ENCODE data around the gene DLL4.
A peak's percentile ranks its signal among the peaks of the same experiment; 100 is the strongest.

Gene DLL4

DNA sequence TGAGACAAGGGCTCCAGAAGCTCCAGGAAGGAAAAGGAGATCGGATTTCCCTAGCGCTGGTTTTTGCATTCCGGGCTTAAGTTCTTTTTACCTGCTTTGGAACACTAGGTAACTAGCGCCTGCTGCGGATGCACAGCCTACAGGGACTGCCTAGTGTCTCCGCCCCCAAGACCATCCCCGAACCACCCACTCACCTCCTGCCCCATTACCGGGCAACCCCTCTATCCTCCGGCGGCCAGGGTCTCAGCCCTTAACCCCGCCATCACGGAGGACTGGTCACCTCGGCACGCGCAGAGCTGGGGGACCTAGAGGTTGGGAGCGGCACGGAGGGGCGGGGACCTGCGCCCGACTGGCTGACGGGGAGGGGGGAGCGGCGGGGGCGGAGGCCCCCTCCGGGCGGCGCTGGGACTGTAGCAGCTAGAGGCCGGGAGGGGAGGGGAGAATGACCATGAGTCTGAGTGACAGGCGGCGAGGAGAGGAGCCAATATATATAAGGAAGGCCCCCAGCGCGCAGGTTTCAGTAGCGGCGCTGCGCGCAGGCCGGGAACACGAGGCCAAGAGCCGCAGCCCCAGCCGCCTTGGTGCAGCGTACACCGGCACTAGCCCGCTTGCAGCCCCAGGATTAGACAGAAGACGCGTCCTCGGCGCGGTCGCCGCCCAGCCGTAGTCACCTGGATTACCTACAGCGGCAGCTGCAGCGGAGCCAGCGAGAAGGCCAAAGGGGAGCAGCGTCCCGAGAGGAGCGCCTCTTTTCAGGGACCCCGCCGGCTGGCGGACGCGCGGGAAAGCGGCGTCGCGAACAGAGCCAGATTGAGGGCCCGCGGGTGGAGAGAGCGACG, at the start of gene DLL4:
Gene DLL4, plus strand, starts transcription at position 520 of the 839 bp plus-strand sequence. CDS start 329 bp downstream, outside the sequence.
- peak; percentile 87 for DNase-seq (ENCODE audit: low read depth, low spot score)

DNA sequence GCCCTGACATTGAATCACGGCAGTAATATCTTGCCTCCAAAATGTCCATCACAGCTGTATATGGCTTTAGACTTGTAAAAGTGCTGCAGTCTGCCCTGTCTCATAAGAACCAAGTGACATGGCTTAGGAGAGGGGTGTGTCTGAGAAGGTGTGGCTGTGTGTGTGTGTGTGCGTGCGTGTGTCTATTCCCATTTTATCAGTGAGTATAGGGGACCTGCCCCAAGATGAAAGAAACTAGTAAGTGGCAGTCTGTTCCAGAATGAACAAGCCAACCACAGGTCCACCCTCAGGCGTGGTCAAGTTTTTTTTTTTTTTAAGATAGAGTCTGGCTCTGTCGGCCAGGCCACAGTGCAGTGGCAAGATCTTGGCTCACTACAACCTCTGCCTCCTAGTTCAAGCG, 49.5 kb upstream of the DLL4 start:
- DNase-seq (ENCODE audit: low read depth, low spot score) = no peak

DNA sequence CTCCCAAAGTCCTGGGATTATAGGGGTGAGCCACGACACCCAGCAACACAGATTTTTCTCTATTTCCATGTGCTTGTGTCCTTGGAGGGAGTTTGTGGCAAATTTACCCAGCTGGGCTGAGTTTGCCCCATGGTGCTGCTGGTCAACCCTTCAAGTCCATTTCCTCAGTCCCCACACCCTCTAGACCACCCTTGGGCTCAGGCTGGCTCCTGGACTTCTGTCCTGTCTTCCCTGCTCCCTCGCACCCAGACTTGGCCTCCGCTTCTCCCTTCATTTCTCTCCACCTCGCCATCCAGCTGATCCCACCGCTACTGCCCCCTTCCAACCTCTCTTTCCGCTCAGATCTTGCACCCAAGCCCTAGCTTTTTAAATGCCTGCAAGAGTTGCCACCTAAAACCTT, 47.8 kb upstream of the DLL4 start:
- DNase-seq (ENCODE audit: low read depth, low spot score) = no peak

DNA sequence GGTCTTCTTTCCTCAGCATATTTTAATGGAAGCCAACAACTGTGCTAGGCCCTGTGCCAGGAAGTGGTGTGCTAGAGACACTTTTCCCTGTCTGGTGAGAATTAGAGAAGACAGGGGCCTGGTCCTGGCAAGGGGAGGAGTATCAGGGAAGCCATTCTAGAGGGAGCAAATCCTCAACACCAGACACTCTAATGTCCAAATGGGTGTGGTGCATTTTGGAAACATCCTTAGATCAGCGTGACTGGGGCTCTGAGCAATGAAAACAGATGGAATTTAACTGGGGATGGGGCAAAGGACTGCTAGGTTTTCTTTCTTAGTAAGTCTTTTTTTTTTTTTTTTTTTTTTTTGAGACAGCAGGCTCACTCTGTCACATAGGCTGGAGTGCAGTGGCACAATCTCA, 42.6 kb upstream of the DLL4 start:
- no peak for DNase-seq (ENCODE audit: low read depth, low spot score)

DNA sequence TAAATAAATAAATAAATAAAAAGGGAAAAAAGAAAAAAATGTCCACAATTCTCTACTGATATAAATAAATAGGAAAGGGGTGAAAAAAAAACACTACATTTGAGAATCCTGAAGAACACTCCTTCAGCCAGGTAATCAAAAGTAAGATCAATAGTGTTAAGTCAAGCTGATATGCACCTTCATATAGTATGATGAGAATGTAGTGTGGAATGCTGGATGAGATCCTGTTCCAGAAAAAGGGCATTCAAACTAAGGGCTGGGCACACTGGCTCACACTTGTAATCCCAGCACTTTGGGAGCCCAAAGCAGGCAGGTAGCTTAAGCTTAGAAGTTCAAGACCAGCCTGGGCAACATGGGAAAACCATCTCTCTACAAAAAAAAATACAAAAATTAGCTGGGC, 40.0 kb upstream of the DLL4 start:
- DNase-seq (ENCODE audit: low read depth, low spot score) = no peak

DNA sequence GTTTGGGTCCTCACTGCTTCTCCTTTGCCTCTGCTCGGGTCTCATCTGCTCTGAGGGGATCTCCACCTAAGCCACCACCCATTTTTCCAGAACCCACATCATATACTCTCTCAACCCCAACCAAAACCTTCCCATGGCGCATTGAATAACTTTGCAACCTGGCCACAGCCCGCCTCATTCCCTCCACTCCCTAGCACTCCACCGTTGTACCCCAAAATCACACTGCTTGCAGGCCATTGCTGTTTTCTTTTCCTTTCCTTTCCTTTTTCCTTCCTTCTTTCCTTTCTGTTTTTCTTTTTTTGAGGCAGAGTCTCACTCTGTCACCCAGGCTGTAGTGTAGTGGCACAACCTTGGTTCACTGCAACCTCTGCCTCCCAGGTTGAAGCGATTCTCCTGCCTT, 38.0 kb upstream of the DLL4 start:
- DNase-seq (ENCODE audit: low read depth, low spot score) = no peak

DNA sequence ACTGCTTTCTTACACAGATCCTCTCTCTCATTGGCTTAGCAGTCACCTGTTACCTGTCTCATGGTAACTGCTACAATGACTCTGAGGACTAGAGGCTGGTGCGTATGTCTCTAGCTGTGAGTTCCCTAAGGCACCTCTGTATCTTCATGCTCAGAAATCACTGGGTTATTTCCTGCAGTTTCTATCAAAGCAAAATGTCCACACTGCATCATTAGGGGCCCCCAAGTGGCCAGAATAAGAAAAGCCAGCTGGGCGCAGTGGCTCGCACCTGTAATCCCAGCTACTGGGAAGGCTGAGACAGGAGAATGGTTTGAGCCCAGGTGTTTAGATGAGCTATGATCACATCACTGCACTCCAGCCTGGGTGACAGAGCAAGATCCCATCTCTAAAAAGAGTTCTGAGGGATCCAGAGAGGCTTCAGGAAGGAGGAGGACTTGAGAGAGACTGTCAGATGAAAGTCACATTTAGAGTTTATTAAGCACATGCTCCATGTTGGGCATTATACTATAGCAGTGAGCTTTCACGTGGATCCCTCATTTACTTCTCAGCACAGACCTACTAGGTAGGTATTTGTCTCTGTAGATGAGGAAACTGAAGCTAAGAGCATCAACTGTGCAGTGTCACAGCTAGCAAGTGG, 37.2 kb upstream of the DLL4 start:
- no peak for DNase-seq (ENCODE audit: low read depth, low spot score)

DNA sequence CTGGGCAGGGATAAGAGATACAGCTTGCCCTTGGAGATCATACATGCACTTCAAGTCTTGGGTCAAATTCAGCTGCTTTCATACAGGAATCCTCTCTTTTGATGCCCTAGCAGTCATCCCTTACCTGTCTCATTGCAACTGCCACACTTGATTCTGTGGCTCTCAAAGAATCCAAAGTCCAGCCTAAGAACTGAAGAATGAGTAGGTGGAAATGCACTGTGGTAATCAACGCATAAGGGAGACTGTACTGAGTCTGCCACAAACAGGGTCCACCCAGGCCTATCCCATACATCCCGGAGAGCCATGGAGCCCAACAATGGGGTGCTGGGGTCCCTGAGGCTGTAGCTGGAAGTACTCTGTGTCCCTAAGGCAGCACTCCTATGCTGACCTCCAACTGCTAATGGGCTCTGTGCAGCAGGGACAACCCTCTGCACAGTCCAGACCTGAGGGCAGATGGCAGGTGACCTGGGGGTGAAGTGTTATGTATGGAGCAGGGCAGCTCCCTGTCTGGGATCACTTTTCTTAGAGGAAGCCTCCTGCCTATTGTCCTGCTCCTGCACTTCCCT, 36.6 kb upstream of the DLL4 start:
- no peak for DNase-seq (ENCODE audit: low read depth, low spot score)

DNA sequence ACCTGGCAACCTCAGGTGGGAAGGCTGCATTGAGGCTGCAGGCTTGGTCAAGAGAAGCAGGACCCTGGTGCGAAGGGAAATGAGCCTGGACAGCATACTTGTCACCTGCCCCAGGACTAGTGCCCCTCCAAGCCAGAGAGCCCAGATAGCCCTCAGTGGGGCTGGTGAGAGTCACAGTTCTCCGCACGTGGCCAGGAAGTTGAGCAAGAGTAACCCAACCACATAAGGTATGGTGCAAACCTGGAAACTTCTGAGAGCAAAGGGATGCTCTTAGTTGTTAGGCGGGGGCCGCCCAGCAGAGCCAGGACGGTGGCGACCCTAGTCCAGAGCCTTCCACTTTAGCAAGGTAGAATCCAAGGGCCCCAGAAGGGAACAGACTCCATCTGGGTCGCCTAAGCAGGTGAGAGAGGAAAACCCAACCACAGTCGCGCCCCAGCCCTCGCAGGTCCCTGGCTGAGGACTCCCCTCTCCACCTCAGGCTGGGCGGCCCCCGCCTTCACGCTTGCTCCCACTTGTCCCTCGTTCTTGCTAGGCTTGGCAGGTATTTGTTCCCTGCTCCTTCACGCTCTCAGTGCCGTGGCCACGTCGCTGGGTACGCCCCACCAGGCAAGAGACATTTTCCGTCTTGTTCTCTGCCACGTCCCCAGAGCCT, 36.0 kb upstream of the DLL4 start:
- no peak for DNase-seq (ENCODE audit: low read depth, low spot score)

DNA sequence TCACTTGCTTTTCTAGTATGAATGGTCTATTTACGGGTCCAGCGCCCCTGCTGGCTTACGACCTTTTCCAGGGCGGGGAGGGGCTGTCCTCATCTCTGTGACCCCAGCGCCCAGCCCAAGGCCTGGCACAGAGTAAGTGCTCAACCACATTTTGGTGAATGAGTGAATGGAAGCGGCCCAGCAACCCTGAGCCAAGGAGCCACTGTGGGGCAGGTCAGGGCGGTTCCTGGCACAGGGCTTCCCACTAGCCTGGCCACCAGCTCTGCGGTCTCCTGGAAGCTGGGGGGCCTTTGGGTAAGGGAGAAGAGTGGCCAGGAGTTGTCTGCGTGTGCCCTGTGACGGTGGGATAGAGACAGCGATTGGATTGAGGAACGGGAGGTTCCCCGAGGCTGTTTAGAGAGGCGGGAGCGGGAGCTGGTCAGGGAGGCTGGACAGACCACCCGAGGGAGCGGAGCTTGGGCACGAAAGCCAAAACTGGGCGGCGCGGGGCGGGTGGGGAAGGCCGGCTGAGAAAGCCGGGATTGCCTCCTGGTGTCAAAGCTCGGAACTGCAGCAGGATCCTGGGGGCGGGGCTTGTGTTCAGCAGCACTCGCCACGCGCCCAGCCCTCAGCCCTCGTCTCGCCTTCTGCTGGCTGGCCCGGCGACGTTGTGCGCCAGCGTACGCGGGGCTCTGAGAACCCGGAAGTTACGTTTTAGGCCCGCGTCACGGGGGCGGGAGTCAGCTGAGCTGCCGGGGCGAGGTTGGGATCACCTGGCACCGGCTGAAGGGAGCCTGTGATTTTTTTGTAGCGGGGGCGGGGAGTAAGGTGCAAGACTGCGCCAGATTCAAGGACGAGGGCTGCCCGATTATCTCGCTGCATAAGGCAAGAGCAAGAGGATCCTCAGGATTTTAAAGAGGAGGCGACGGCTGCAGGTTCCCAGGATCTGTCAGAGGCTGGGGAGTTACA, 35.1 kb upstream of the DLL4 start, which contains the start of gene VPS18:
Gene VPS18, plus strand, starts transcription at position 718 of the 948 bp plus-strand sequence. CDS start 319 bp downstream, outside the sequence.
- peak; percentile 99 for DNase-seq (ENCODE audit: low read depth, low spot score)

DNA sequence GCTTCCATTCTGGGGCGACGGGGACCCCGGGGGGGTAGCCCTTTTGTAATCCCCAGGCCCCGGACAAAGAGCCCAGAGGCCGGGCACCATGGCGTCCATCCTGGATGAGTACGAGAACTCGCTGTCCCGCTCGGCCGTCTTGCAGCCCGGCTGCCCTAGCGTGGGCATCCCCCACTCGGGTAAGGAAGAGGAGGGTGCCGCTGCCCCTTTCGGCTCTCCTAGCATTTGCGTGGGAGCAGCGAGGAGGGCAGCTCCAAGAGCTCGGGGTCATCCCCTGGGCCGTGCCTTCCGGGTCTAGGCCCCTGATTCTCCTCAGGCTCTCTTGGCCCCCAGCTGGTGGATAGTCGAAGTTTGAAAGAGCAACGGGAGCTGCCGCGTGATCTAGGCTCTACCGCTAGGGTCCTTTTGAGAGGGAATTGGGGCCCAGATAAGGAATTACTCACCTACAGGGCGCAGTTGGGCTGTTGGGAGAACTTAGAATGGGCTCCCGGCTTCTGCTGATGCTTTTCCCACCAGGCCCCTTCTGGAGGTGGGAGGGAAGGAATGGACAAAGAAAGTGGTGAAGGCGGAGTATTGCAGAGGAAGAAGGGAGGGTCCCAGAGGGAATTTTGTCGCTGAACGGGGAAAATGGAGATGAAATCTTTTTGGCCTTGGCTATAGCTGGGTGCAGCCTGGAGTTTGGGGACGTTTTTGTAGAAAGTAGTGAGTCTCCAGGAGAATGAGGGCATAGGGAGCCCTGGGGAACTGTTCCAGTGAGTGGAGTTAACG, 34.3 kb upstream of the DLL4 start:
- peak; percentile 88 for DNase-seq (ENCODE audit: low read depth, low spot score)

DNA sequence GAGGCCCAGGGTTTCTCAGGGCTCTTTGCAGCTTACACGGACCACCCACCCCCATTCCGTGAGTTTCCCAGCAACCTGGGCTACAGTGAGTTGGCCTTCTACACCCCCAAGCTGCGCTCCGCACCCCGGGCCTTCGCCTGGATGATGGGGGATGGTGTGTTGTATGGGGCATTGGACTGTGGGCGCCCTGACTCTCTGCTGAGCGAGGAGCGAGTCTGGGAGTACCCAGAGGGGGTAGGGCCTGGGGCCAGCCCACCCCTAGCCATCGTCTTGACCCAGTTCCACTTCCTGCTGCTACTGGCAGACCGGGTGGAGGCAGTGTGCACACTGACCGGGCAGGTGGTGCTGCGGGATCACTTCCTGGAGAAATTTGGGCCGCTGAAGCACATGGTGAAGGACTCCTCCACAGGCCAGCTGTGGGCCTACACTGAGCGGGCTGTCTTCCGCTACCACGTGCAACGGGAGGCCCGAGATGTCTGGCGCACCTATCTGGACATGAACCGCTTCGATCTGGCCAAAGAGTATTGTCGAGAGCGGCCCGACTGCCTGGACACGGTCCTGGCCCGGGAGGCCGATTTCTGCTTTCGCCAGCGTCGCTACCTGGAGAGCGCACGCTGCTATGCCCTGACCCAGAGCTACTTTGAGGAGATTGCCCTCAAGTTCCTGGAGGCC, 29.5 kb upstream of the DLL4 start:
- no peak for DNase-seq (ENCODE audit: low read depth, low spot score)

DNA sequence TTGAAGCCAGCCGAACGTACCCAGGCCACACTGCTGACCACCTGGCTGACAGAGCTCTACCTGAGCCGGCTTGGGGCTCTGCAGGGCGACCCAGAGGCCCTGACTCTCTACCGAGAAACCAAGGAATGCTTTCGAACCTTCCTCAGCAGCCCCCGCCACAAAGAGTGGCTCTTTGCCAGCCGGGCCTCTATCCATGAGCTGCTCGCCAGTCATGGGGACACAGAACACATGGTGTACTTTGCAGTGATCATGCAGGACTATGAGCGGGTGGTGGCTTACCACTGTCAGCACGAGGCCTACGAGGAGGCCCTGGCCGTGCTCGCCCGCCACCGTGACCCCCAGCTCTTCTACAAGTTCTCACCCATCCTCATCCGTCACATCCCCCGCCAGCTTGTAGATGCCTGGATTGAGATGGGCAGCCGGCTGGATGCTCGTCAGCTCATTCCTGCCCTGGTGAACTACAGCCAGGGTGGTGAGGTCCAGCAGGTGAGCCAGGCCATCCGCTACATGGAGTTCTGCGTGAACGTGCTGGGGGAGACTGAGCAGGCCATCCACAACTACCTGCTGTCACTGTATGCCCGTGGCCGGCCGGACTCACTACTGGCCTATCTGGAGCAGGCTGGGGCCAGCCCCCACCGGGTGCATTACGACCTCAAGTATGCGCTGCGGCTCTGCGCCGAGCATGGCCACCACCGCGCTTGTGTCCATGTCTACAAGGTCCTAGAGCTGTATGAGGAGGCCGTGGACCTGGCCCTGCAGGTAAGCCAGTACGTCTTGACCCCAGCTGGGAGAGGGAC, 28.7 kb upstream of the DLL4 start:
- no peak for DNase-seq (ENCODE audit: low read depth, low spot score)

DNA sequence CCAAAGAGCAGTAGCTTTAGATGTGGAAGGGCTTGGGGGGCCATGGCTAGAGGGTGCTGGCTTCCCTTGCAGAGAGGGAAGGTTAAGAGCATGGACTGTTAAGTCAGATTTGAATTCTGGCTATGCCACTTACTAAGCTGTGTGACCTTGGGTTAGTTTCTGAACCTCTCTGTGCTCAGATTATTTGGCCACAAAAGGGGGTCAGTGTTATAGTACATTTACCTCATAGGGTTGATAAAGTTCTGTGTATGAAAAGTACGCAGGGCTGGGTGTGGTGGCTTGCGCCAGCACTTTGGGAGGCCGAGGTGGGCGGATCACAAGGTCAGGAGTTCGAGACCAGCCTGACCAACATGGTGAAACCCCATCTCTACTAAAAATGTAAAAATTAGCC, 28.1 kb upstream of the DLL4 start:
- no peak for DNase-seq (ENCODE audit: low read depth, low spot score)

DNA sequence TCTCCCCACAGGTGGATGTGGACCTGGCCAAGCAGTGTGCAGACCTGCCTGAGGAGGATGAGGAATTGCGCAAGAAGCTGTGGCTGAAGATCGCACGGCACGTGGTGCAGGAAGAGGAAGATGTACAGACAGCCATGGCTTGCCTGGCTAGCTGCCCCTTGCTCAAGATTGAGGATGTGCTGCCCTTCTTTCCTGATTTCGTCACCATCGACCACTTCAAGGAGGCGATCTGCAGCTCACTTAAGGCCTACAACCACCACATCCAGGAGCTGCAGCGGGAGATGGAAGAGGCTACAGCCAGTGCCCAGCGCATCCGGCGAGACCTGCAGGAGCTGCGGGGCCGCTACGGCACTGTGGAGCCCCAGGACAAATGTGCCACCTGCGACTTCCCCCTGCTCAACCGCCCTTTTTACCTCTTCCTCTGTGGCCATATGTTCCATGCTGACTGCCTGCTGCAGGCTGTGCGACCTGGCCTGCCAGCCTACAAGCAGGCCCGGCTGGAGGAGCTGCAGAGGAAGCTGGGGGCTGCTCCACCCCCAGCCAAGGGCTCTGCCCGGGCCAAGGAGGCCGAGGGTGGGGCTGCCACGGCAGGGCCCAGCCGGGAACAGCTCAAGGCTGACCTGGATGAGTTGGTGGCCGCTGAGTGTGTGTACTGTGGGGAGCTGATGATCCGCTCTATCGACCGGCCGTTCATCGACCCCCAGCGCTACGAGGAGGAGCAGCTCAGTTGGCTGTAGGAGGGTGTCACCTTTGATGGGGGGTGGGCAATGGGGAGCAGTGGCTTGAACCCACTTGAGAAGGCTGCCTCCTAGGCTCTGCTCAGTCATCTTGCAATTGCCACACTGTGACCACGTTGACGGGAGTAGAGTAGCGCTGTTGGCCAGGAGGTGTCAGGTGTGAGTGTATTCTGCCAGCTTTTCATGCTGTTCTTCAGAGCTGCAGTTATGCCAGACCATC, 26.3 kb upstream of the DLL4 start:
- DNase-seq (ENCODE audit: low read depth, low spot score) = no peak

DNA sequence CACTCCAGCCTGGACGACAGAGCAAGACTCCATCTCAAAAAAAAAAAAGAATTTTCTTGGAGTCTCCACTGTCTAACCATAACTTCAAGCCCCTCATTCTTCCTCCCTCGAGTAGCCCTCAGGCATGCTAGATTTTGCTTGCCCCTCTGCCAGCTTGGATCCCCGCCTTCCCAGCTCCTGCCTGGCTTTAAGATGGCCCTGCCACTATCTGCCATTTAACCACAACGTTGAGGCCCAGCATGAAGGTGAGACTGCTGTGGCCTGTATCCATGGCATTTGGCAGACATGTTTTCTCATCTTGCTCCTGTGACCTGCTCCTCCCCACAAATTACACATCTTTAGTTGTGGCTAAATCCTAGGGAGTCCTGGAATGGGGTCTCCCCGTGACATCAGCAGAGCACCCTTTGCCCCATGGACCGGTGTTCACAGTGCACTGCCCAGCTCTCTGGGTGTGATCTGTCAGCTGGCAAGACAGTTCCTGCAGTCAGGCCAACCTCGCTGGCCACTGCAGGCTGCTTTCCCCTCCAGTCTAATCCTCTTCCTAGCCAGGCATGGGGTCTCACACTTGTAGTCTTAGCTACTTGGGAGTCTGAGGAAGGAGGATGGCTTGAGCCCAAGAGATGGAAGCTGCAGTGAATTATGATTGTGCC, 24.5 kb upstream of the DLL4 start:
- DNase-seq (ENCODE audit: low read depth, low spot score) = no peak
